ENCODE measurements around the gene ZBTB25.

The ZBTB25 gene

DNA sequence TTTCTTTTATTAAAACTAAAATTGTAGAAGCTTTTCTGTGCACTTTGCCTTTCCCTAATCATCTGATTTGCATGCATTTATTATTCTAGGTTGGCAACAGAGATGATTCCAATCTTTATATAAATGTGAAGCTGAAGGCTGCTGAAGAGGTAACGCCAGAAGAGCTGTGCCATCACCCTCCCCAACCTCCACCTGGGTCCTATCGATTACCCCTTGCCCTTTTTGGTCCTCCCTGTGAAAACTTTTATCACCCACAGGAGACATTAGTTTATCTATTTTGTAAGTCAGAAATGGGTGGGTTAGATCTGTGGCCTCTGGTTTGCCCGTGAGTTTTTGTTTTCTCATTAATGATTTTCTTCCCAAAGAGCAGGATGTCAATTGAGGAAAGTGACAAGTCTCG, 92.6 kb downstream of the ZBTB25 start:
- peaks cover 26% of the 10 kb centered on the region; the same call in 1 of the 2 replicates for H4K20me1 ChIP-seq (ENCODE audit: insufficient read depth, low read length)
- H3K79me2 ChIP-seq (ENCODE audit: insufficient read depth, low read length): peaks cover 48% of the 10 kb centered on the region
- no peaks in the 10 kb centered on the region for H3K4me1 ChIP-seq (ENCODE audit: insufficient read depth, low read length)
- no peak overlapping the region for H3K9ac ChIP-seq (ENCODE audit: low read depth, low read length)
- no peaks in the 10 kb centered on the region for H3K9me3 ChIP-seq (ENCODE audit: insufficient read depth, low read length, severe bottlenecking)
- no peak overlapping the region for H2AFZ ChIP-seq (ENCODE audit: low read depth, low read length)
- H3K36me3 ChIP-seq (ENCODE audit: insufficient read depth, low read length): peaks cover 88% of the 10 kb centered on the region
- no peak overlapping the region for H3K27ac ChIP-seq (ENCODE audit: low read length)
- no peak for DNase-seq
- H3K27me3 ChIP-seq (ENCODE audit: insufficient read depth, low read length, poor library complexity): no peaks in the 10 kb centered on the region
- ATAC-seq (ENCODE audit: insufficient read depth, low read depth): no peak
- H3K4me3 ChIP-seq (ENCODE audit: low read depth in 1 of 2, low read length in 2 of 2): no peak overlapping the region
- no peak for TF ChIP-seq EZH2 (IDR thresholded peaks at IDR 0.05; ENCODE audit: borderline replicate concordance, low read depth, low read length, severe bottlenecking)
- TF ChIP-seq, protein P1, sequence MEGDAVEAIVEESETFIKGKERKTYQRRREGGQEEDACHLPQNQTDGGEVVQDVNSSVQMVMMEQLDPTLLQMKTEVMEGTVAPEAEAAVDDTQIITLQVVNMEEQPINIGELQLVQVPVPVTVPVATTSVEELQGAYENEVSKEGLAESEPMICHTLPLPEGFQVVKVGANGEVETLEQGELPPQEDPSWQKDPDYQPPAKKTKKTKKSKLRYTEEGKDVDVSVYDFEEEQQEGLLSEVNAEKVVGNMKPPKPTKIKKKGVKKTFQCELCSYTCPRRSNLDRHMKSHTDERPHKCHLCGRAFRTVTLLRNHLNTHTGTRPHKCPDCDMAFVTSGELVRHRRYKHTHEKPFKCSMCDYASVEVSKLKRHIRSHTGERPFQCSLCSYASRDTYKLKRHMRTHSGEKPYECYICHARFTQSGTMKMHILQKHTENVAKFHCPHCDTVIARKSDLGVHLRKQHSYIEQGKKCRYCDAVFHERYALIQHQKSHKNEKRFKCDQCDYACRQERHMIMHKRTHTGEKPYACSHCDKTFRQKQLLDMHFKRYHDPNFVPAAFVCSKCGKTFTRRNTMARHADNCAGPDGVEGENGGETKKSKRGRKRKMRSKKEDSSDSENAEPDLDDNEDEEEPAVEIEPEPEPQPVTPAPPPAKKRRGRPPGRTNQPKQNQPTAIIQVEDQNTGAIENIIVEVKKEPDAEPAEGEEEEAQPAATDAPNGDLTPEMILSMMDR (IDR thresholded peaks at IDR 0.05; ENCODE audit: borderline replicate concordance, extremely low read depth, low read length, poor library complexity, severe bottlenecking): no peak
- H3K4me2 ChIP-seq (ENCODE audit: insufficient read depth, low read length): no peak overlapping the region

DNA sequence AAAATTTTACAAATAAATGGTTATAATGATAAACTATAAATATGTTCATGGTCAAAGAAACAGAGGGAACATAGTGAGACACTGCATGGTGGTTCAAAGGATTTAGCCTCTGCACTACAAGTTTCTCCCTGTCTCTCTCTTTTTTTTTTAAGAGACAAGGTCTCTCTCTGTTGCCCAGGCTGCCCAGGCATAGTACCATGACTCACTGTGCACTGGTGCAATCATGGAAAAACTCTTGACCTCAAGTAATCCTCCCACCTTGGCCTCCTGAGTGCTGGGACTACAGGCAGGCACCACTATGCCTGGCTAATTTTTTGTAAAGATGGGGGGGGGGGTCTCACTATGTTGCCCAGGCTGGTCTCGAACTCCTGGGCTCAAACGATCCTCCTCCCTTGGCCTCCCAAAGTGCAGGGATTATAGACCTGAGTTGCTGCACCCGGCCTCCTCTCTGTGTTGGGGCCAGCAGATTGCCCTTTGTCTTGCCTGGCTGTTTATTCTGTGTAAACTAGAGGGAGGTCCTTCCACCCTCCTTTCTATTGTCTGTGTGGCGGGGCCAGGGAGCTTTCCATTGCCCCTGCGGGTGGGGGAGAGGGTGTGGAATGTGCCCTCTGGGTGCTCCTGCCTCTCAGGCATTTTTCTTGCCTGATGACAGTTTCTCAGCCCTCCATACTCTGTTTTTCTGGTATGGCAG, 93.4 kb downstream of the ZBTB25 start:
- ATAC-seq (ENCODE audit: insufficient read depth, low read depth) (no peak), DNase-seq (no peak)
- TF ChIP-seq, protein P1 (IDR thresholded peaks at IDR 0.05; ENCODE audit: borderline replicate concordance, extremely low read depth, low read length, poor library complexity, severe bottlenecking): no peak
- no peak for TF ChIP-seq EZH2 (IDR thresholded peaks at IDR 0.05; ENCODE audit: borderline replicate concordance, low read depth, low read length, severe bottlenecking)
- Histone ChIP-seq H3K79me2 (ENCODE audit: insufficient read depth, low read length) (peaks cover 55% of the 10 kb centered on the region), H4K20me1 (ENCODE audit: insufficient read depth, low read length) (peaks cover 26% of the 10 kb centered on the region; the same call in 1 of the 2 replicates), H3K36me3 (ENCODE audit: insufficient read depth, low read length) (peaks cover 86% of the 10 kb centered on the region), H3K27ac (ENCODE audit: low read length) (no peak overlapping the region), H3K9me3 (ENCODE audit: insufficient read depth, low read length, severe bottlenecking) (no peaks in the 10 kb centered on the region), H3K4me3 (ENCODE audit: low read depth in 1 of 2, low read length in 2 of 2) (no peak overlapping the region), H3K4me1 (ENCODE audit: insufficient read depth, low read length) (no peaks in the 10 kb centered on the region), H3K9ac (ENCODE audit: low read depth, low read length) (no peak overlapping the region), H2AFZ (ENCODE audit: low read depth, low read length) (no peak overlapping the region), H3K4me2 (ENCODE audit: insufficient read depth, low read length) (no peak overlapping the region), H3K27me3 (ENCODE audit: insufficient read depth, low read length, poor library complexity) (no peaks in the 10 kb centered on the region)

DNA sequence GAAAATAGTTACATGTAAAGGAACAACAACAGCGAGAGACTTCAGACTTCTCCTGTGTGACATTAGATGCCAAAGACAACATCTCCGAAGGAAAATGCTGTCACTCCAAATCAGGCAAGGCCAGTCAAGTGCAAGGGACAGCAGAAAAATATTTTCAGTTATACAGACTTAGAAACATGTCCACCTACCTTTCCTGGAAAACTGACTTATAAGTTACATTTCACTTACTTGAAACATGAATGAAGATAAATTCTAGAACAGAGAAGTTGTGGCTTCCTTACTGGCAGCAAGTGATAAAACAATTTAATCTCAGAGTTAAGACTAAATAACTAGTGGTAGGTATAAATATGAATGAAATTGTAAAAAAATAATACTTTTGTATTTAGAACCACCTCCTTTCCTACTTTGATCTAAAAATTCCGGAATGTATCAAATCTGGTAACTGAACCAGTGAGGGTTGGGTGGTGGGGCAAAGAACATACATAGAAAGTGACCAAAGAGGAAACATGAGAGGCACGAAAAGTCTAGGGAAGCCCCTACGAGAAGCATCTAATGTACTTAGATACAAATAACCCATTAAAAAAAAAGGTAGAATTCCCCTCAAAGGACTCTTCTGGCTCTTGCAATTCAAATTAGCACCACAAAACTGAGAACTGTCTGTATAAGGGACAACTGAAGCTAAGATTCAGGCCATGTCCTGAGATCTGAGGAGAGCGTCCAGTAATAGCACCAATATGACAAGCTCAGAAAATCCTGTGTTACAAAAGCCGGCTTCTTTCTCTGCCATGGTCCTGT, 94.3 kb downstream of the ZBTB25 start:
- Histone ChIP-seq H3K36me3 (ENCODE audit: insufficient read depth, low read length) (peaks cover 88% of the 10 kb centered on the region), H3K27ac (ENCODE audit: low read length) (no peak overlapping the region), H4K20me1 (ENCODE audit: insufficient read depth, low read length) (peaks cover 32% of the 10 kb centered on the region; the same call in 1 of the 2 replicates), H3K4me3 (ENCODE audit: low read depth in 1 of 2, low read length in 2 of 2) (no peak overlapping the region), H3K27me3 (ENCODE audit: insufficient read depth, low read length, poor library complexity) (no peaks in the 10 kb centered on the region), H2AFZ (ENCODE audit: low read depth, low read length) (no peak overlapping the region), H3K4me2 (ENCODE audit: insufficient read depth, low read length) (no peak overlapping the region), H3K79me2 (ENCODE audit: insufficient read depth, low read length) (peaks cover 64% of the 10 kb centered on the region), H3K4me1 (ENCODE audit: insufficient read depth, low read length) (no peaks in the 10 kb centered on the region), H3K9me3 (ENCODE audit: insufficient read depth, low read length, severe bottlenecking) (no peaks in the 10 kb centered on the region), H3K9ac (ENCODE audit: low read depth, low read length) (no peak overlapping the region)
- DNase-seq: no peak
- TF ChIP-seq EZH2 (IDR thresholded peaks at IDR 0.05; ENCODE audit: borderline replicate concordance, low read depth, low read length, severe bottlenecking): no peak
- TF ChIP-seq, protein P1 (IDR thresholded peaks at IDR 0.05; ENCODE audit: borderline replicate concordance, extremely low read depth, low read length, poor library complexity, severe bottlenecking): no peak
- no peak for ATAC-seq (ENCODE audit: insufficient read depth, low read depth)
